Measurements from ENCODE around the gene TEDC1.

Gene TEDC1, protein sequence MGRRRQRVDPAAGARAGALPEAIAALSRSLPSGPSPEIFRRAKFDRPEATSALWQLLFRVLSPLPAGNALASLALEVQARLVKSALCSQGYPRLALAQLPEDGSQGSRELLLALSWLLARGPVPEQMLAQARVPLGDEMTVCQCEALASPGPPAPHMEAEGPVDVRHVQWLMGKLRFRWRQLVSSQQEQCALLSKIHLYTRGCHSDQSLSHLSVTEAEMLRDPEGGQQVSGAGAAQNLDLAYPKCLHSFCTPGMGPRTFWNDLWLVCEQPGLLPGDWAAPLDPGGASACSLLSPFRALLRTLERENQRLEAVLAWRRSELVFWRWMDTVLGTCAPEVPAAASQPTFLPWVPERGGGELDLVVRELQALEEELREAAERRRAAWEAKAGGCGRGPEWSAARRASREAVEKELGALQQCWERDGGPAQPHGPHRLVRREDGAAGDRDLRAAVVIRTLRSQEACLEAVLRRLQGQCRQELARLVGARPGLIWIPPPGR

DNA sequence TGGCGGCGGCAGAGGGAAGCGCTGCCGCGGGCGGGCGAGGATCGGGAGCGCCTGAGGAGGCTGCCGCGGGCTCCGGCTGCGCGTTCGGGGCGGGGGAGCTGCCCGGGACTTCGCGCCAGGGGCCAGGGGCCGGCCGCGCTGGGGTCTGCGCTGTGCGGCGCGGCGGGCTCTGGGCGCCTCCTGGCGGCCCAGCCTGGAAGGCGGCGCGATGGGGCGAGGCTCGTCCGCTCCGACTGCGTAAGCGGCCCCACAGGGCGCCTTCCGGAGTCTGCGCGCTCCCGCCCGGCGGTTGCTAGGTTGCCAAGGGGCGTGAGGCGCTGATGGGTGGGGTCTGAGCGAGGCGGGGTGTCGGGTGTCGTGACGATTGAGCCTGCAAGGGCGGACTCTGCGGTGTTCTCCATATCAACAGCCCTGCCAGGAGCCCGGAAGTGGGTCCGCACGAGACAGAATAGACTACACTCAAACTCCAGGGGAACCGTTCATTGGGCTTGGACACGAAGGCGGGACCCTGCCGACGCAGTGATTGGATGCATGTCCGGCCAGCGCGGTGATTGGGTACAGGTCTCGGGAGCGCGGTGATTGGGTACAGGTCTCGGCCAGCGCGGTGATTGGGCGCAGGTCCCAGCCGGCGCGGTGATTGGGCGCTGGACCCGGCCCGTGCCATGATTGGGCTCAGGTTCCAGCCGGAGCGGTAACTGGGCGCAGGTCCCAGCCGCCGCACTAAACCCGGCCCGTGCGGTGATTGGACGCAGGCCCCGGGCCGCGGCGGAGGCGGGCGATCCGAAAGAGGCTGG is at the start of gene TEDC1:
TEDC1 (plus strand) TSS at position 675 of the 794 bp plus-strand sequence. CDS start 130 bp downstream, outside the sequence.
- DNase-seq (ENCODE audit: low read depth), result peak; percentile 100

DNA sequence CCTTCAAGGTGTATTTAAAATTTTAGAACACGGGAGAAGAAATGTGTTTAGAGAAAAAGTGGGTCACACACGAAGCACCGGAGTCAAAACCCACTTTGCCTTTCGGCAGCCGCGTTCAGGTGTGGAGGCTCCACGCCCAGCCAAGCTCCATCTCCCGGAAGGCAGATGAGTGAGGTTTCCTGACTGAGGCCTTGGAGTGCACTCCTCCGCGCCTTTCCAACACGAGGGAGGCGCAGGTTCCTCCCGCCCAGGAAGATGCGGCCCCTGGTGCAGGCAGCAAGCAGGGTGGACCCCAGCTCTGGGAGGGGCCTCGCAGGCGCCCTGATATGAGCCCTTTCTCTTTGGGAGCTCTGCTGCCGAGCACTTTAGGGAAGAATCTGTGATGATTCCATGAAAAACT is 48.9 kb upstream of the TEDC1 start:
- no peak for DNase-seq (ENCODE audit: low read depth)

DNA sequence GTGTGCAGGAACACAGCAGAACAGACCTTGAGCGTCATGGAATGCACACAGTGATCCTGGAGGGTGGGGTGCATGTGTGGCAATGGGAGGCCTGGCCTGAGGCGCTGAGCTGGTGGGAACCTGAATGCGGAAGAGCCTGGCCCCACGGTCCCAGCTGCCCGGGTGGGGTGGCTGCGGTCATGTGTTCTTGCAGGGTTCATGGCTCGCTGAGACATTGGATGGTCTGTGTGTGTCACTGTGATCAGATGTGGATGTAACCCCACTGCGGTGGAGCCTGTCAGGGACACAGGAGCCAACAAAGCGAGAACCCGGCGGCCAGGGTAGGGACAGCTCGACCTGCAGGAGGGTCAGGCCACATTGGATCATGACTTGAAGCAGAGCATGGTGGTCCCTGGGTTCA is 48.2 kb upstream of the TEDC1 start:
- DNase-seq (ENCODE audit: low read depth), result no peak

DNA sequence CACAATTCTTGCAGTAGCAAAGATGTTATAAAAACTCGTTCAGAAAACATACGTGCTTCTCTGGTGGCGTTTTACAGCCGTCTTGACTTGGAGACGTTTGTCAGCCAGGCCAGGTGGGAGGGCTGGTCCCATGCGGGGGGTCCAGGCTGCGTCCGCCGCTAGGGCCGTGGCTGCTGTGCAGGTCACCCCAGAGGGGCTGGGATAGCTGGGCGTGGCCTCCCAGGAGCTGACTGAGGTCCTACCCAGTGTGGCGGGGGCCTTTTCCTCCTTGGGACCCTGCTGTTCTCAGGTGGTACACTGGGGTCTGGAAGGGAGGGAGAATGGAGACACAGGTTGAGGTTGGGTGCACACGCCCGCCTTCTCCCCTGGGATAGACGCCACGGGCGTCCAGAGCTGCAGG is 46.2 kb upstream of the TEDC1 start:
- DNase-seq (ENCODE audit: low read depth), result no peak

DNA sequence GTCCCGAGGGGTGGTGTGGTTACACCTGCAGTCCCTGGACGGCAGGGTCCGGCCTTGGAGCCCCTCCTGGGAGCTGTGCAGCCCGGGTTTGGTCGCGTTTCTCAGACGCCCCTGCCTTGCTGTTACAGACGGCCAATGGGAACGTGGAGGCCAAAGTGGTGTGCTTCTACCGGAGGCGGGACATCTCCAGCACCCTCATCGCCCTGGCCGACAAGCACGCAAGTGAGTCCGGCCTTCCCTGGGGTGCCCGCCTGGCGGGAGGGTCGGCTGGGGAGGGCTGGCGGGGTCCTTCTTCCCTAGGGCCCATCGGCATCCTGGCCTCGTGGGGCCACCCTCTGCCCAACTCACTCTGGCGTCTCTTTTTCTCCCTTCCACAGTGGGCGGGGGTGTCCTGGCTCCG is 45.8 kb upstream of the TEDC1 start:
- no peak for DNase-seq (ENCODE audit: low read depth)

DNA sequence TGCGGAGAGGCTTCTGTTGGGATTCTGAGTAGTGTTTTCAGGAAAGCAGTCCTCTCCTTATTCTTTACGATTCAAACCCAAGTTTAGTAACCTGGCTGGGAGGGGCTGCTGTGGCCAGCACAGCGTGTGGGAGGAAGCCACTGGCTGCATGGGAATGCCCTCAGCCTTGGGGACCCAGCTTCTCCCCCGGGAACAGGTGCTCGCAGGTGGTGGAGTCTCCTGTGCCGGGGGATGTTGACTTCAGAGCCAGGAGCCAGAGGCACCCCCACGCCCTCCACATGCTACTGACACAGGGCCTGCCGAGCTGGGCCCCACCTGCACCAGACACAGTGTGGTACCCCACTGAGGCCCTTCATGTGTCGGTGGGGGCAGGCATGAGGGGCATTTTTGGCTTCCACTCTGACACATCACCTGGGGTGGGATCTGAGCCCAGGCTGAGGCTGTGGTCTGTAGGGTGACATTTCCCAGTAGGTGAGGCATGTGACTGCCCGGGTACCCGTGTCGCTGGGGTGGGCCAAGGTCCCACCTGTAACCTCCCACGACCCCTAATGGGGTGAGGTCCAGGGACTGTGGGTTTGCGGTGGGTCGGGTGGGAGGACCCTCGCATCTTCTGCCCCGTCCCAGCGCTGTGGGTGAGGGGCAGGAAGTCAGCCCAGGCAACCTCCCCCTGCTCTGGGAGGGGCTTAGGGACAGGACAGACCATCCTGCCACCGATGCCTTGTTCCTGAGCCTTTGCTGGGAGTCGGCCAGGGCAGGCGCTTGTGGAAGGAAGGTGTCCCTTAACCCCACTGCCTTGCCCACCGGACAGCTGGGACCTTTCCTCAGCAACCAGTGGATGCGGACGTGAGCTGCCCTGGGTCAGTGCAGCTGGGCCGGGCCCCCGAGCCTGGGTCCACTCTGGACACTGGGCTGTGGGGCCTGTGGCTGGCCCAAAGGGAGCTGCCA is 44.9 kb upstream of the TEDC1 start:
- no peak for DNase-seq (ENCODE audit: low read depth)

DNA sequence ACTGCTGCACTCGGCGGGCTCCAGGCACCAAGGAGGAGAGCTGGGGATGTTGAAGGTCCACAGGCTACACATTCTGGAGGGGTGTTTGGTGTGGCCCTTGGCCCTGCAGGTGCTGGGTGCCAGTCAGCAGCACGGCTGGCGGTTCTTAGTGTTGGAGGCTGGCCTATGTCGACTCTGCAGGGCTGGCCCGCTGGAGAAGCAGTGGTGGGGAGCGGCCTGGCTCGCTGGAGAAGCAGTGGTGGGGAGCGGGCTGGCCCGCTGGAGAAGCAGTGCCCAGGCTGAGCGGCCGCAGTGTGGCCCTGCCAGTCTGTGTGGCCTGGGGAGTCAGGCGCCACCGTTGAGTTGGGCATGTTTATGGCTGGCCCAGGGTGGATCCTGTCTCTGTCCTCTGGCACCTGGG is 44.1 kb upstream of the TEDC1 start:
- DNase-seq (ENCODE audit: low read depth), result no peak

DNA sequence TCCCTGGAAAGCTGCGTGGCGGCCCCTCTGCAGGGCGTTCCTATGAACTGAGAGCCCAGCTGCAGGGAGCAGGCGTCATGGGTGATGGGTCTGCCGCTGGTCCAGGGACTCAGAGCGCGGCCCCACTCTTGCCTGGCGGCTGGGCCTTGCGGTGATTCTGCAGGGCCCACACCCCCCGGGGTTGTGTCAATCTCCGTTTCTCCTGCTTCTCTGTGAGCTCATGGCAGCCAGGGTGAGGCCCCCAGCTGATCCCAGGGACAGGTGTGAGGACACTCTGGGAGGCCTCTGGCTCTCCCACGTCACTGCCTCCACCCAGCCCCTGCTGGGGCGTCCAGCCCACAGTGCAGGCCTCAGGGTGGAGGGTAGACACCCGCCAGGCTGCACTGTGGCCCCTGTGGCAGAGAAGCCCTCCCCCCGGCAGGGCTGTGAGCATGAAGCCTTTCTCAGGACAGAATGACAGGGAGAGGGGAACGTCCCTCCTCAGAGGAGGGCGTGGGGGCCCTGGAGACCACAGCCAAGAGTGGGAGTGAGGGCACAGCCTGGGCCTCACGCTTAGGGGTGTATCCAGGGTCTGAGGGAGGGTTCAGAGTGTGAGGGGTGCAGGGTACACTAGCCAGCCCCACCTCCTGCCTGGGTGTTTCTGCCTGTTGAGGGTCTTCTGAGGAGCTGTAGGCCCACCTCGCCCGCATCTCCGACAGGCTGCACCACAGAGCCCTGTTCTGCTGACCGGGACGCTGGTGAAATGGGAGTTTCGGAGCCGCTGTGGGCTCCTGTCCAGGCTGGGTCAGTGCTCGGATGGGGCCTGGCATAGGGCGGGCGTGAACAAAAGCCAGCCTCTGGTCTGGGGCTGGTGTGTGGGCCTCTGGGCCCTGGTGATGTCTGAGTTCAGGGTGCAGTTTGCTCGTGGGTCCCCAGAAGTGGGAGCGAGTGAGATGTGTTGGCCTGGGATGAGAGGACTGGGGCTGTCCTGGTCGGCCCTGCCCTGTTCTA is 43.1 kb upstream of the TEDC1 start:
- no peak for DNase-seq (ENCODE audit: low read depth)

DNA sequence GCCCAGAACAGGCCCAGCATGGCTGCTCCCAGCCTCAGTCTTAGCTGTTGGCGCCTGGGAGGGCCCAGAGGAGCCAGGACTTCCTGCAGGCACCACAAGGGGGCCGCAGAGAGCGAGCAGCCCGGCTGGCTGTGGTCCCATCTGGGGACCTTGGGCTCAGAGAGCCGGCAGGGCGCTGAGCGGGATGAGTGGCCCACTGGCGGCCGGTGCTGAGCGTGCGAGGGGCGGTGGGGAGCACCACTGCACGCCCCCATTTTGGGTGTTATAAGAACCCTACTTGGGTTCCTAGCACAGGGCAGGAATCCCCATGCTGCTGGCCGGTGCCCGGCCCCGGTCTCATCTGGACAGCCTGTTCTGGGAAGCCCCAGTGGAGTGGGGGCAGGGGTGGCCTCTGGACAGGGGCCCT is 42.3 kb upstream of the TEDC1 start:
- DNase-seq (ENCODE audit: low read depth), result peak; percentile 54

DNA sequence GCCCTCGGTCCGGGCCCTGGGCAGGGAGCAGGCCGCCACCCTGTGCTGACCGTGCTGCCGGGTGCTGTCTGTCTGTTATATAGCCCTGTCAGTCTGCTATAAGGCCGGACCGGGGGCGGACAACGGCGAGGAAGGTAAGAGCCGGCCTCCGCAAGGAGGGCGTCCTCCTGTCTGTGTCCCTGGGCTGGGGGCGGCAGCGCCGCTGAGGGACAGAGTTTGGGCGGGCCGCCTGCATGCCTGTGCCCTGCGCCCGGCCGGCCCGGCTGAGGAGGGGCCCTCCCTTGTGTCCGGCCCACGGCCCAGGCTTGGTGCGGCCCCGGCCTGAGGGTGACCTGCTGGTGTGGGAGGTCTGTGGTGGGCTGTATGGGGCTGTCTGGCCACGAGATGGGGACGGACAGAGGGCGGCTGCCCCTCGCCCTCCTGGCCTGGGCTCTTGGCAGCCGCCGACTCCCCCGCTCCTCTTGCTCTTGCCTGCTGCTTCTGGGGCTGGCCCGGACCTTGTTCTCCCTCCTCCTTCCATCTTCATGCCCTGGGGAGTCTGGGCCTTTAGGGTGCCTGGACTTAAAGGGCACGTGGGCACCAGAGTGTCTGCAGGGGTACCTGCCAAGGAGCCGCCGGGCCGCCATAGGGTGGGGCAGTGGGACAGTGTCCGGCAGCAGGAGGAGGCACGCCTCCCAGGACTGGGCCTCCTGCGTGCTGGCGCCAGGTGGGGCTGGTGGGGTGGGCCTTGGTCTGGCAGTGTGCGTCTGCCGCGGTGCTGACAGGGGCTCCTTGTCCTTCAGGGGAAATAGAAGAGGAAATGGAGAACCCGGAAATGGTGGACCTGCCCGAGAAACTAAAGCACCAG is 41.5 kb upstream of the TEDC1 start:
- DNase-seq (ENCODE audit: low read depth), result no peak

DNA sequence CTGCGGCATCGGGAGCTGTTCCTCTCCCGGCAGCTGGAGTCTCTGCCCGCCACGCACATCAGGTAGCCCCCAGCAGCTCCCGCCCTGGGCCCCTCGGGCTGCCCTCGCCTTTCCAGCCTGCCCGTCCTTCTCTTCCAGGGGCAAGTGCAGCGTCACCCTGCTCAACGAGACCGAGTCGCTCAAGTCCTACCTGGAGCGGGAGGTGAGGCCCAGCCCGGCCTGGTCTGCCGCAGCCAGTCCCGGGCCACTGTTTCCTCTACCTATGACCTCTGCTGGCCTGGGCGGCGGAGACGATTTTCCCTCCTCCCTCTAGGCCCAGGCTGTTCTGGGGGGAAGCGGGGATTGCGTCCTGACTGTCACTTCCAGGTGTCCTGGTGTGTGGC is 40.9 kb upstream of the TEDC1 start:
- no peak for DNase-seq (ENCODE audit: low read depth)

DNA sequence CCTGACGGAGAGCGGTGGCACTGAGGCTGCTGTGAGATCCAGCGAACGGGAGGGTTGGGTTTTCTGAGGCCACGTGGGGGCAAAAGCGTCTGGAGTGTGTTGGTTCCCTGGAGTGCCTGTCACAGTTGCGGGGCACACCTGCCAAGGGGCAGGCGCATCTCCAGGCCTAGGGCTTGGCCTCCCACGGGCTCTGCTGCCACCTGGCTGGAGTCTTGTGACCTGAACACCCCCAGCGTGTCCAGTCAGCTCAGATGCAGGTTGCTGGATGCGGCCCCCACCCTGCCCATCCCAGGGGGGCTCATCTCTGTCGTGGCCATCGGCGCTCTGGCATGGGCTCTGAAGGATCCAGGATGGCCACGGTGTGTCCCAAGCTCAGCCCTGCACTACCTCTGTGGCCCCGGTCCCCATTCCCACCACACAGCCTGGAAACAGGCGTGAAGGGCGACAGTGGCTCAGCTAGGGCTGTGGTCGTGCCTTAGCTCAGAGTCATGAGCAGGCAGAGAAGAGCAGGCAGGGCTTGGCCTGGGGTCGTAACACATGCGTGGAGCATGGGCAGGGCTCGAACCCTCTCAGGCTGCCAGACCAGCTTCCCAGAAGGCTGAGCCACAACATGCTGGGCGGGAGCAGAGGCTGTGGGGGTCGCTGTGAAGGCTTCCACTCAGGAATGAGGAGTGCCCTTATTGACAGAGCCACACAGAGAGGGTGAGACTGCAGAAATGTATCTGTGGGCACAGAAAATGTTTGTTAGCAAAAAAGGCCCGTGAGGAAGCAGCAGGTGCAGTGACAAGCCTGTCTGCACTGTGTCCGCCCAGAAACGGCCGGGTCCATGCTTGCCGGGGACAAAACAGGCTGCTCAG is 40.0 kb upstream of the TEDC1 start:
- no peak for DNase-seq (ENCODE audit: low read depth)

DNA sequence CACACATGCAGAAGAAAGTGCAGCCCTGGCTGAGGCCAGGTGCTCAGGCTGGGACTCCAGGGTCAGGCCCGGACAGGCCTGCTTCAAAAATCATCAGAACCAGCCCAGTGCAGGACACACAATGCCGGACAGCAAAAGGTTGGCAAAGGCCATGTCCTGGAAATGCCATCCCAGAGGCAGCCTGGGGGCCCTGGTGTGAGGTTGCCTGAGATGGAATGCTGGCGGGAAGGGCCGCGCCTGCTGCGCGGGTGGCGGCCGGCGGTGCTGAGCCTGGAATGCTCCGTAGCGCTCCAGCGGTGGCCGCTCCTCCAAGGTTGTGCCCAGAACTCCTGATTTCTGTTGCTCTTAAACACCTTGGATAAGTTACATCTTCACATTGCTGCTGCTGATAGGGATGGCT is 38.1 kb upstream of the TEDC1 start:
- DNase-seq (ENCODE audit: low read depth), result no peak

DNA sequence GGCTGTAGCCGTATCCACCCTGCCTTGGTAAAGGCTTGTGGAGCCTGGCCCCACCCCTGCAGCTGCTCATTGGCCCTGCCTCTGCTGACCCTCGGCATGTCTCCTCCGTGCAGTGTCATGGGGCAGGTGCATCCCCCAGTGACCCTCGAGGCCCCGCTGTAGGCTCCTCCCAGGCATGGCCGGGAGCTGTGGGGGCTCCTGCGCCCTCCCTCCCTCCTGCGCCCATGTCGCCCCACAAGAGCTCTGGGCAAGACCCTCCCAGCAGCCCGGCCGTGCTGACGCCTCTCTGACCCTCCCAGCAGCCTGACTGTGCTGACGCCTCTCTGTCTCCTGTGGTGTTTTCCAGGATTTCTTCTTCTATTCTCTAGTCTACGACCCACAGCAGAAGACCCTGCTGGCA is 37.2 kb upstream of the TEDC1 start:
- DNase-seq (ENCODE audit: low read depth), result no peak

DNA sequence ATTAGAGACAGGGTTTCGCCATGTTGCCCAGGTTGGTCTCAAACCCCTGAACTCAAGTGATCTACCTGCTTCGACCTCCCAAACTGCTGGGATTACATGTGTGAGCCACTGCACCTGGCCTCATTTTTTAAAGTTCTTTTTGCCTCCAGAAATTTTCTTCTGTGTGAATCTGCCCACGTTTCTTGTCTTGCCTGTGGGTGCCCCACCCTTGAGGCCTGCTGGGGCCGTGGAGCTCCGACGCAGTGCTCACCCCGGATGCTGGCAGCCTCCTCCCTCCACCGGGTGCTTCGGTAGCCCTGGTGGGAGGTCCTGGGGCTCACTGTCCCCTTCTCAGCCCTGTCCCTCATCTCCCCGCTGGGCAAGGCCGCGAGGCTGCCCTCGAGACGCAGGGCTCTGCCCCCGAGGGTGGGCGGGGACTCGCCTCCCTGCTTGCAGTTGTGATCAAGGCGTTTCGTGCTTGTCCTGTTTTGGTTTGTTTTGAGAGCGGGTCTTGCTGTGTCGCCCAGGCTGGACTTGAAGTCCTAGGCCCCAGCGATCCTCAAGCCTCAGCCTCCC is 35.9 kb upstream of the TEDC1 start:
- DNase-seq (ENCODE audit: low read depth), result no peak

DNA sequence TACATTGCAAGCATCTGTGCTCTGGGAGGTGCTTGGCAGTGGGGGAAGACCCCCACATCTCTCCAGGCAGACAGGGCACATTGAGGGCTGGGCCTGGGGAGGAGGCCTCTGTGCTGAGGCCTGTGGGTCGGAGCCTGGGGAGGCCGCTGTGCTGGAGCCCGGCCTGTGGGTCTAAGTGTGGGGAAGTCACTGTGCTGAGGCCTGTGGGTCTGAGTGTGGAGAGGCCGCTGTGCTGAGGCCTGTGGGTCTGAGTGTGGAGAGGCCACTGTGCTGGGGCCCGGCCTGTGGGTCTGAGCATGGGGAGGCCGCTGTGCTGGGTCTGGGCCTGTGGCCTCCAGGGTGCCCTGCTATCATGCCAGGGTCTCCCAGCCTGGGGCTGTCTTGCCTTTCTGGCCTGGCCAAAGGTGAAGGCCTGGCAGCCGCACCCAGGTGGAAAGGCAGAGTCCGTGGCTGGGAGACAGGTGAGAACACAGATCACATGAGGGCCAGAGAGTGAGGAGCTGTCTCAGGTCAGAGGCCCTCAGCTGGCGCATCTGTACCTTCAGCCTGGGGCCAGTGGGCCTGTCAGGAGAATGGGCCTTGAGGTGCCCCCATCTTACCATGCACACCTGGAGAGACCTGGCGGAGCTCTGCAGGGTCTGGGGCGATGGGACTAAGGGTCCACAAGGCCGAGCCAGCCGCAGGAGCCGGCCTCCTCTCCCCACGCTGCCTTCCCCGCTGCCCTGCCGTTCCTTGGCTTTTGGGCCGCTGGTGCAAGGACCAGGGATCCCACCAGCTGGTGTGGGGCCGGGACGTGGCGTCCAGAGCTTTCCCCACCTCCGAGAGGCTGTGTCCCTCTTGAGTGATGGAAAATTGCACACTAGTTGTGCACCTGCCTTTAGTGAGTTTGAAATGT is 35.0 kb upstream of the TEDC1 start:
- no peak for DNase-seq (ENCODE audit: low read depth)

DNA sequence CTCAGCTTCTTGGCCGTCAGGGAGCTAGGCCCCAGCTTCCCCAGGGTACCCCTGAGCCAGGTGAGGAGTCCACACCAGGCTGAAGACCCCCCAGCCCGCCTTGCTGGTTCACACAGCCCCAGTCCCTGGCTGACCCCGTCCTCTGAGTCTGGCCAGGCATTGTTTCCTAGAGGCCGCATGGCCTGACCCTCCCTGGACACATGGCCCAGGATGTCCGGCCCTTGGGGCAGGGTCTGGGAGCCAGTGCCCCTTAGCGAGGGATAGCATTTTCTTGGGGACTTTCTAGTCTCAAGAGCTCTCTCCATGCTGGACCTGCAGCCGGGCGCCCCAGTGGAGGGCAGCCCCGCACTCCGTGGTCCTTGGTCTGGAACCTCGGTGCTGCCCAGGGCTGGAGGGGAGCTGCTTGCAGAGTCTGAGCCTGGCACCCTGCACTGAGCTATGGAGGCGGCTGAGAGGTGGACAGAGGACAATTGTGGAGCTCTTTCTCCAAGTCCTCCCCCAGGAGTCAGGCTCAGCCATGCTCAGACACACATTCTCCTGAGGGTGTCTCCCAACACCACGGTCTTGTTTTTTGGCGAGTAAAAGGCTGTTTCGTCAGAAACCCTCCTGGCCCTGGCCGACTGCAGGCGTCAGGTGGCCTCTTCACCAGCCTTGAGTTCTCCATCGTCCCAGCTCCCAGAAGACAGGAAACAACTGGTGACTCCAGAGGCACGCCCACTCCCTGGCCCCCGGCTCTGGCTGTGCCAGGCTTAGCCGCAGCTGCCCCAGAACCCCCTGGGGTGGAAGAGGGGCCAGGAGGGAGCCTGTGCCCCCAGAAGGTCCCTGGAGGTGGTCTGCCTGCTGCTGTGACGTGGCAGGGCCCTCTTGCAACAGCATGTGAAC is 34.1 kb upstream of the TEDC1 start:
- no peak for DNase-seq (ENCODE audit: low read depth)

Data from iris pigment epithelial cell (primary cell).